HG02610 (cell line): ENCODE results near the gene GPR171.

ENCODE experiments used
- ATAC-seq: cut with Tn5 transposase; IDR thresholded peaks from one replicate; pipeline ENCODE4 v1.9.1; 2021; ENCODE audit warnings: mild to moderate bottlenecking, moderate library complexity; ENCODE audit not compliant: unreplicated experiment

The GPR171 gene

DNA sequence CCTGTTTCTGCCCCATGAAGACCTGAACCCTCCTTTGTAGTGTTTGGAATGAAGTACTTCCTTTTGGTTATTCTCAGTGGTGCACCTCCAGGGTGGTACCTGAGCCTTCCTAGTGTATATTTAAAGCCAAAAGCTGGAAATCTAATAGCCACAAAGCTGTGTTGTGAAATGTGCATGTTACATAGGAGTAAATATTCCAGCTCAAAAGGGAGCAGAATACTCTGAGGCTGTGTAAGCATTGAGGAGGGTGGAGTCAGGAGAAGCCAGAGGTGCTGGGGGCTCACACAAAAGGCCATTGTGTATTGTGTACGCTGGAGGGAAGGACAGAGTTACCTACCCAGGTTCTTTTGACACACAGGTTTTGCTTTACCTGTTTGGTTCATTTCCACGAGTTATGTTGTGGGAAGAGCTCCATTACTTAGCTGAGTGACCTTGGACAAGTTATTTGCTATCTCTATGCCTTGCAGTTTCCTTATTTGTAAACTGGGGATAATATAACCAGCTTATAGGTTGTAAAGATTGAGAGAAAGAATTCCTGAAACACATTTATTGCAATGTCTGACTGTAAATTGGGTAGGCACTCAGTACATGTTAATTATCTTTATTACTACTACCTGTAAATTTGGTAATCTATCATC is 24.7 kb downstream of the GPR171 start:
- no peak for ATAC-seq

DNA sequence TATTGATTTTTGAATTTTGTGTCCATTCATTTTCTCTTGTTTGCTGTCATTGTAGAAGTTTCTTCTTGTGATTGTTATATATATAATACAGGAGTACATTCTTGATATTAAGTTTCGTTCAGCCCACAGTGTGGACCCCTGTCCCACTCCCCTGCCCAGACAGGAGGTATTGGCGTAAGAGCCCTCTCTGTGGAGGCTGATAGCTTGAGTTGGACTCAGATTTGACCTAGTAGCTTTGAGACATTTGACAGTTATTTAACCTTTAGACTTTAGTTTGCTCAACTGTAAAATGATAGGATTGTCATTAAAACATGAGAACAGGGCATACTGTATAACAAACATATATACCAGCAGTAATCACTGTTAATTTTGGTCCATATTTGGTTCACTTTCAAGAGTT is 27.1 kb downstream of the GPR171 start:
- ATAC-seq: no peak

DNA sequence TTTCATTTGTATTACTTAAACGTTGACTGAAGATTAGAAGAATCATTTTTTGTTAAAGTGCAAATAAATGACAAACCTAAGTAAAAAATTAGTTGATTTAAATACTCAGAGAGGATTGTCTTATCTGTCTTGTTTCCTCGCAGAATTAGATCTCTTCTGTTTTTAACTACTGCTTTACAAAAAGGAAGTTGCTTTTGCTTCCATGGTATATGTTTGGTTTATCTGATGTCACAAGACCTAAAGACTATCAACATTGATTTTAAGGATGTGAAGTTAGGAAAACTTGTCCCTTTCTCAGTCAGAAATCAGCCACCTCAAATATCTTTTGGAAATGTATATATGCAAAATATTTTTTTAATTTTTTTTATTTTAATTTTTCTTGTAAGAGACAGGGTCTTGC is 28.7 kb downstream of the GPR171 start:
- no peak for ATAC-seq

DNA sequence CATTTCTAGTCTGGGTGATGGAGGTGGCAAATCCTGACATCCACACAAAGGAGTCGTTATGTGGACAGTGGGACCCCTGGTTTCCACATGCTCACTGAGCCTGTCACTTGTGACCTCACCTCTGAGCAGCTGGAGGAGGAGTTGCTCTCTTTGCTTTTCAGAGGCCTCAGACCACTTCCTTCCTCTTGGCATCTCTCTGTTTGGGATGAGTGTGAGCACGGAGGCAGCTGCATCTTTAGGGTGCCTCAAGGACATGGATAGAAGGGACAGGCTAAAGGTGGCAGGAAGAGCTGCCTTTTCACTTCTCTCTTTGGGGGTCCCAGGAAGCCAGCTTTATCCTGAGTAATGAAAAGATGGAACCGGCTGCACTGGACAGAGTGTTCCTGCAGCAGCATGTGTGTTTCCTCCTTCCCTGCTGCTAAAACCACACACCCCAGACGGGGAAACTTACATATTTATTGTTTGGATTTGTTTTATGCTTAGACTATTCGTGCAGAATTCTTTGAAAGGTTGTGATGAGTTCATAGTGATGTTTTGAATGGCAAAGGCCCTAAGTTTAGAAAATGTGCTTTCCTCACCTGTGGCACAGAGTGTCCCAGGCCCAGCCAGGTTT is 31.8 kb downstream of the GPR171 start:
- peak; percentile 68 for ATAC-seq

DNA sequence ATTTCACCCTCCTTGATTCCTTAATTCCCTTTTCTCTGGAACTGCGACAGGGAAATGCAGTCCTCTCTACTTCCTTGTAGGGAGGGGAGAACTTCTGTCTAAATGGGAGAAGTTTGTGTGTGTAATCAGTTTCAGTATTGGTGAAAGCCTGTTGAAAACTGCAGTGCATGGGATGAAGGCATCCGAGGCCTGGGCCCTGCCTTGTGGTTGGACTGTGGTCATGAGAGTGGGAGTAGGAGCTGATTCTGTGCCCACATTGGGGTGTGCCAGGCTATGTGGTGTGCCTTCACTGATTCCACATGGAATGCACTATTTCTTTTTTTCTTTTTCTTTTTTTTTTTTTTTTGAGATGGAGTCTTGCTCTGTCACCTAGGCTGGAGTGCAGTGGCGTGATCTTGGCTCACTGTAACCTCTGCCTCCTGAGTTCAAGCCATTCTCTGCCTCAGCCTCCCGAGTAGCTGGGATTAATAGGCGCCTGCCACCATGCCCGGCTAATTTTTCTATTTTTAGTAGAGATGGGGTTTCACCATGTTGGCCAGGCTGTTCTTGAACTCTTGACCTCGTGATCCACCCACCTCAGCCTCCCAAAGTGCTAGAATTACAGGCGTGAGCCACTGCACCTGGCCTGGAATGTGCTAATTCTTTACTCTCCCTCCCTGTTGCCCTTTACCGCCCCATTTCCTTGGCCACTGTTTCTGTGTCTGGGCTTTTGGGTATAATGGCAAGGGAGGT is 32.9 kb downstream of the GPR171 start:
- peak; percentile 37 for ATAC-seq

DNA sequence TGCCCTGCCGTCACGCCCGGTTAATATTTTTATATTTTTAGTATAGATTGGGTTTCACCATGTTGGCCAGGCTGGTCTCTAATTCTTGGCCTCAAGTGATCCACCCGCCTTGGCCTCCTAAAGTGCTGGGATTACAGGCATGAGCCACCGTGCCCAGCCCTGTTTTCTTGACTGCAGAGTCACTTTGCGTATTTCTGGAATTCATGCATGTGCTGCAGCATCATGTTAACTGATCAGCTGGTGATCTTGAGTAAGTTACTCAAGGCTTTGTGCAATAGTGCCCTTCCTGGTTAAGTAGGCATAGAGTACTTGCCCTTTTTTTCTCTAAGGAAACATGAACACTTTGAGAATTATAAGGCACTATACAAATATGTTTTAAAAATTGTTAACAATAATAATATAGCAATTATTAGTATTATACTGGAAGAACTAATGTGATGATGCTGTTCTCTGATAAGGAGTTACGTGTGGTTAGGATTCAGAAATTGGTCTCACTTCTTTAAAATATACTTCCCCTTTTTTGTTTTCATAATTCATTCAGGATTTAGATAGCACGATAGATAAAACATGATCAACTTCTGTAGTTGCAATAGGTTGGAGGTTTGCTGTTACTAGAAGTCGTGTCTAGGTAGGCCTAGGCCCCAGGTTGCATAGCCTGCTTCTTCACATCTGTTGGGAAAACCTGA is 33.6 kb downstream of the GPR171 start:
- peak; percentile 34 for ATAC-seq

DNA sequence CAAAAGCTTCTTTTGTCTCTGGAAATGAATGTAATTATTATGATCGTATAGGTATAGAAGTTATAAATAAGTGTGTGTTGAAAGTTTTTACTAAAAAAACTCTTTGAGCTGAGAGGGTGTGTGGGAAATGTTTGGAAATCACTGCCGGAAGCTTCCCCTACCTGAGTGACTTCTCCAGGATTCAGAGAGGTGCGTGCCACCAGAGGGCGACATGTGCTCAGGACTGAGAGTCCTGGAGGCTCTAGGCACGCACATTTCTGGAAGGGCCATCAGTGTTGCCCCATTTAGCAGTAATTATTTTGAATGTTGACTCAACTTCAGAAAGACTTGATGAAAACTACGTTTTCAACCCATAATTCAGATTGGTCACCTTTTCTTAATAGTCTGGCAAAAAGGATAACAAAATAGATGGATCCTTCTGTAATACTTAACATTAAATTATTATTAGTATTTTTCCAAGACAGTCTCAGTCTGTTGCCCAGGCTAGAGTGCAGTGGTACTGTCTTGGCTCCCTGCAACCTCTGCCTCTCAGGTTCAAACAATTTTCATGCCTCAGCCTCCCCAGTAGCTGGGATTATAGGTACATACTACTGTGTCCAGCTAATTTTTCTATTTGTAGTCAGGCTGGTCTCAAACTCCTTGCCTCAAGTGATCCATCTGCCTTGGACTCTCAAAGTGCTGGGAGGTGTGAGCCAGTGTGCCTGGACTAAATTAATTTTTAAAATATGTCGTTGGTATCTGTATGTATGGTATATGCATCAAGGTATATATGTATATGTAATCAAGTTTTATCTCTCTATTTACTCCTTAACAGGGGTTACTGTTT is 34.5 kb downstream of the GPR171 start:
- ATAC-seq: peak; percentile 57

DNA sequence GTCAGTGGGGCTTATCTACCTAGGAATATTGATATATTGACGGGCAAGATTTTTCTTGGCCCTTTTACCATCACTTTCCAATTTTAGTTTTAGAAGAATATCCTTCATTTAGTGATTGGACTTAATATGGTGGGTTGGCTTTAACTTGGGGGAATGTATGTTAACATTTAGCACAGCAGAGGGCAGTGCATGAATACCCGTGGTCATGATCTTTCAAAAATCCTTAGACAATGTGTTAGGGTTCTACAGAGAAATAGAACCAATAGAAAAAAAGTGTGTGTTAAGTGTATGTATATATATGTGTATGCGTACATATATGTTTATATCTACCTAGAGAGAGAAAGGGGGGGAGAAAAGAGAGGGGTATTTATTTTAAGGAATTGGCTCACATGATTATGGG is 36.9 kb downstream of the GPR171 start:
- ATAC-seq: no peak

DNA sequence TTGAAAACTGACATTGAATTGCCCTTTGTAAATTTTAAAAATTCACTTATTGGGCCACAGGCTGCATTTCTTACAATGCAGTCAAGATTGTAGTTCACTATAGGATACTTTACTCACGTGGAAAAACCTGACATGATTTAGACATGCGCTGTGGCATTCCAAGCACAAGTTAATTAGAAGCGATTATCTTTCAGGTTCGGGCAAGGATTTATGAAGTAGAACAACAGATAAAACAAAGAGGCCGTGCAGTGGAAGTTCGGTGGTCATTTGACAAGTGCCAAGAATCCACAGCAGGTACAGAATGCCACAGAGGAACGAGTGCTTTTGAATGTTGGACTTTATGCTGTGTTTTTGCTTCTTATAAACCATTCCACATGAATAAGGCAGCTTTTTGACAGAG is 37.8 kb downstream of the GPR171 start:
- ATAC-seq: no peak

DNA sequence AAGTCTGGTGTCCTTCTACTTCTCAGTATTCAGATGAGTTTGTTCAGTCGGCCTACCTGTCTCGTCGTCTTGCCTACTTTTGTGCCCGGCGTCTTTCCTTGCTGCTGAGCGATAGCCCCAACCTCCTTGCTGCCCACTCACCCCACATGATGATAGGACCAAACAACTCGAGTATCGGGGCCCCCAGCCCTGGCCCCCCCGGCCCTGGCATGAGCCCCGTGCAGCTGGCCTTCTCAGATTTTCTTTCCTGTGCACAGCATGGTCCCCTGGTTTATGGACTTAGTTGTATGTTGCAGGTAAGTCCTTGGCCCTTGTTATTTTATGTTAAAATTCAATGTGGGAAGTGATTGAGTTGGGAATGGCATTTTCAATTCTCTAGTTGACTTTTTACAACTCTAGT is 43.2 kb downstream of the GPR171 start:
- no peak for ATAC-seq

DNA sequence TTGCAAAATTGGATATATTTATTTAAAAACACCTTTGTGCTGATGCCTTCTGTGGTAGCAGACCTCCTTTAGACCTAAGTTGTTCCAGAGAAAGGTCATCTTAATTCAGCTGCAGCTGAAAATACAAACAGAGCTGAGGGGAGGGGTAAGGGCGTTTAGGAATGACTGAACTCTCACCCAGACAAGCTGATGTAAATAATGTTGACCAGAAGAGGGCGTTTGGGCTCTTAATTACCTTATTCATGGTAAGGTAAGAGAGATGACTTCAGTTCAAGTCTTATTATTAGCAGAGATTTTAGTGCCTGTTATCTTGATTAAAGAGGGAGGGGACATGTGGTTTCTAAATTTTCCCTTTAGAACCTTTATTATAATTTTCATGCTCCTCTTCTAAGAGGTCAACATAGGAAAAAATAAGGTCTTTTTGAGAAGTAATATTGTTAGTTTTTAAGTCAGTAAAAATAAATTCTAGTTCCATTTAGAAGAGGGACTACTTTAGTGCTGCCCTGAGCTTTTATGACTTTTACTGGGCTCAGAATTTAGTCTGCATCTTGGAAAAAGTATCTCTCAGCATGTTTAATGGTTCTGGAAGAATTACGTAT is 46.3 kb downstream of the GPR171 start:
- ATAC-seq: peak; percentile 83

DNA sequence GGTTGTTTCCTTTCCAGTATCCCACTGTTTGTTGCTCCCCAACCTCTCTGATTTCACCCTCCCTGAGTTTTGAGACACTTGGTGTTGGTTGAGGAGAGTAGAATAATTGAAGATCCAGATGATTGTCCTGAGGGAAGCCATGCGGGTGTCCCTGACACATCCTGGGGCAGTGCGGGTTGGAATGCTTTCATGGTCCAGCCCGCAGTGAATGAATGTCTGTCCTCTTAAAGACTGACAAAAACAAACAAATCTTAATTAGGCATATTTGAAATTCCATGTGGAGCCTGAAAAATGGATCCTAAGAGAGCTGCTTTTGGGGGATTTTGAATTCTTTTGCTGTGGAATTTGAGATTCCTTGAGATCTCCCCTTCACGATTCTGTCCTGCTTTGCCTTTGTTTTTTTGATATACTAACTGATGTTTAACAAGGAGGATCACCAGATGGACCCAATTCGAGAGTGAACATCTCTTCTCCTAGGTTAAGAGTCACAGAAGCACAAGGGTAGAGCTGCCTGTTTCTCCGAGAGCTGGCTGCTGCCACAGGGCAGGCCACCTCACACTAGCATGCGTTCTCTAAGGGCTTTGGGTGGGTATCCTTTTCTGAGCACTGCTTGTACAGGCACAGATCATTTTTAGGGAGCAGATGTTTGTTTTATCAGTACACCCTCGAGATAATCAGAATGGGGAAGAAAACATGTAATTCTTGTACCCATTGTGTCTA is 47.4 kb downstream of the GPR171 start:
- ATAC-seq: no peak

DNA sequence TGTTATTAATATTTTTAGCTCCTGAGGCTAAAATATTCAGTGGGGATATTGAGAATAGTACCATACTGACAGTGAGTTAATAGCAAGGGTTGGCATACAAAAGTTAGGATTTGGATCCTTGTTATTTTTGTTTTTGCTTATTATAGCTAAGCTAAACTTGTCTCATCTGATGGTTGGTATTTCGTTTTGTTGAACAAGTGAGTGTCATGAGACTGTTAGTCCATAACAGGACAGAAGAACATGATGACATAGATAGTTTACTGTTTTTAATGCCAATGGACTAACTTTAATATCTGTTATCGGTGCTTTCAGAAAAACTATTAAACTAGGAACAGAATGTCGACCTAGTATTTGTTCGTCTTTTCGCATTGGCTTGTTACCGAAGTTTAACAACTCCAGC is 48.5 kb downstream of the GPR171 start:
- no peak for ATAC-seq

DNA sequence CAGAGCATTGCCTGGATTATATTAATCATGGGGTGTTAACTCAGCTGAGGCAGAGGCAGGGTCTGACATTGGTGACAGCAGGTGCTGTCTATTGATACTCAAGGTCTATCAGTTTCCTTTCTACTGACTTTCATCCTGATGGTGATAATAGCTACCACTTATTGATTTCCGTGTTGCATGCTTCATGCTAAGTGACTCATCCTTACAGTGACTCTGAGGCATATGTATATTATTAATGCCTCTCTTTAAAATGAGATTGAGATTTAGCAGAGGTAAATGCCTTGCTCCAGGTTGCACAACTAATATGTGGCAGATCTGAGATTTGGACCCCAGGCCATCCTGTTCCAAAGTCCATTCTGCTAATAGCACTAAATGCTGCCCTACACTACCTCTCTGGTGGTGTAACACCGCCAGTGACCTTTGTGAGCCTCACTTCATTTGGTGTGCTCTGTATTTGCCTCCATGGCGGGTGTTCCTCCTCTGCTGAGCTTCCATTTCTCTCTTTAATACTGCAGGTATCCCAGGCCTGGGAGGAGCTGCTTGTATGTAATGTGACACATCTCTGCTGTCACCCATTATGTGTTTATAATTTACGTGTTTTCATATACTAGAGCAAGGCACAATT is 50.4 kb downstream of the GPR171 start:
- no peak for ATAC-seq
